Measurements from ENCODE around the gene CRHR2. TPM values are rescaled to one million over a fixed set of nuclear protein-coding genes. Genes with fewer than 3 reads are reported as not detected.
A peak's percentile ranks its signal among the peaks of the same experiment; 100 is the strongest.

Gene CRHR2
- polyA plus RNA-seq, 2 of the 4 experiments (the other 2 are of a cell fraction): not detected

DNA sequence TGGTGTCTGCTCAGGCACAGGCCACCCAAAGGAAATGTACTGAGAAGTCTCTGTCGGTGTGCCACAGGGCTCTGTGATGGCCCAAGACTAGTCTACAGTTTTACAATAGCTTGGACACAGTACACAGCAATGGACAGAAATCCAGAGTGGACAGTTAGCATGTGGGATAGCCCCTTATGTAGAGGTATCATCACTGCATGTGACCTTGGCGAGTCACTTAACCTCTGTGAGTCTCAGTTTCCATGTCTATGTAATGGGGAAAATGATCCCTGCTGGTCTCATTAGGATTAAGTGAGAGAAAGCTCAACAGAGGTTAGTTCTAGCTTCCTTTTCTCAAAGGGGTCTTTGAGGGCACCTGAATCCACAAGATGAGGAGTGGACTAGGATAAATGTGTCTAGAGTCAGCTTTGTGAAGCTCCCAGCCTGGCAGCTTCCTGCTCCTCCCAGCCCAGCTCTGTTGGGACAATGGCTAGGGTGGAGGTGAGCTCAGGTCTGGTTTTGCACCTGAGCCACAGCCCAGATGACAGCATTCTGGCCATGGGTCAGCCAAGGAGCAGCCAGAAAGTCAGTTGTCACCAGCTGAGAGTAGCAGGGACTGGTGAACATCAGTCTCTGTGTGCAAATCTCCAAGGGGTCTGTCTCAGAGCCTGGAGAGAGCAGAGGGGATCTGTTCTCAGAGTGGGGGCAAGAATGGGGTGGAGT lies 17.9 kb downstream of the CRHR2 start:
- Histone ChIP-seq H3K4me1 (no peaks in the 10 kb centered on the region), H3K27ac (no peak overlapping the region), H3K4me2 (no peak overlapping the region), H3K4me3 (no peak overlapping the region), H3K9me3 (no peaks in the 10 kb centered on the region)
- WGBS (ENCODE audit: missing lambda C conversion rate): 13% methylated on average over 2 of the region's 2 CpGs
- FAIRE-seq (no peak), ATAC-seq (no peak; a peak in 1 of 6 replicates), DNase-seq (ENCODE audit: low read depth in 1 of 2, low spot score in 1 of 2) (no peak)
- POLR2A ChIA-PET: no interaction called here
- TF ChIP-seq RFX5 (IDR thresholded peaks at IDR 0.05) (no peak), GATA3 (IDR thresholded peaks at IDR 0.05; ENCODE audit: borderline replicate concordance) (no peak), CBX2 (IDR thresholded peaks at IDR 0.05; ENCODE audit: borderline replicate concordance, low read depth) (no peak), JUNB (IDR thresholded peaks at IDR 0.05) (no peak), CEBPB (IDR thresholded peaks at IDR 0.05) (no peak), FOXS1 (CRISPR knock-in tag; IDR thresholded peaks at IDR 0.05) (no peak), ZFP36 (IDR thresholded peaks at IDR 0.05; ENCODE audit: borderline replicate concordance, partially characterized antibody) (no peak), MYC (IDR thresholded peaks at IDR 0.05; ENCODE audit: borderline replicate concordance, low read length) (no peak)
- TF ChIP-seq, protein P1, sequence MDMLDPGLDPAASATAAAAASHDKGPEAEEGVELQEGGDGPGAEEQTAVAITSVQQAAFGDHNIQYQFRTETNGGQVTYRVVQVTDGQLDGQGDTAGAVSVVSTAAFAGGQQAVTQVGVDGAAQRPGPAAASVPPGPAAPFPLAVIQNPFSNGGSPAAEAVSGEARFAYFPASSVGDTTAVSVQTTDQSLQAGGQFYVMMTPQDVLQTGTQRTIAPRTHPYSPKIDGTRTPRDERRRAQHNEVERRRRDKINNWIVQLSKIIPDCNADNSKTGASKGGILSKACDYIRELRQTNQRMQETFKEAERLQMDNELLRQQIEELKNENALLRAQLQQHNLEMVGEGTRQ (IDR thresholded peaks at IDR 0.05): no peak
- TF ChIP-seq, protein P2, sequence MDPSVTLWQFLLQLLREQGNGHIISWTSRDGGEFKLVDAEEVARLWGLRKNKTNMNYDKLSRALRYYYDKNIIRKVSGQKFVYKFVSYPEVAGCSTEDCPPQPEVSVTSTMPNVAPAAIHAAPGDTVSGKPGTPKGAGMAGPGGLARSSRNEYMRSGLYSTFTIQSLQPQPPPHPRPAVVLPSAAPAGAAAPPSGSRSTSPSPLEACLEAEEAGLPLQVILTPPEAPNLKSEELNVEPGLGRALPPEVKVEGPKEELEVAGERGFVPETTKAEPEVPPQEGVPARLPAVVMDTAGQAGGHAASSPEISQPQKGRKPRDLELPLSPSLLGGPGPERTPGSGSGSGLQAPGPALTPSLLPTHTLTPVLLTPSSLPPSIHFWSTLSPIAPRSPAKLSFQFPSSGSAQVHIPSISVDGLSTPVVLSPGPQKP (IDR thresholded peaks at IDR 0.05; ENCODE audit: low read depth, low read length): no peak
- CTCF ChIA-PET: interaction anchor here (0.9 to 1.5 kb wide), 8 partner anchors 8 to 115 kb away, joined by 3 to 7 read pairs (median 4); no protein-coding TSS in a partner anchor

DNA sequence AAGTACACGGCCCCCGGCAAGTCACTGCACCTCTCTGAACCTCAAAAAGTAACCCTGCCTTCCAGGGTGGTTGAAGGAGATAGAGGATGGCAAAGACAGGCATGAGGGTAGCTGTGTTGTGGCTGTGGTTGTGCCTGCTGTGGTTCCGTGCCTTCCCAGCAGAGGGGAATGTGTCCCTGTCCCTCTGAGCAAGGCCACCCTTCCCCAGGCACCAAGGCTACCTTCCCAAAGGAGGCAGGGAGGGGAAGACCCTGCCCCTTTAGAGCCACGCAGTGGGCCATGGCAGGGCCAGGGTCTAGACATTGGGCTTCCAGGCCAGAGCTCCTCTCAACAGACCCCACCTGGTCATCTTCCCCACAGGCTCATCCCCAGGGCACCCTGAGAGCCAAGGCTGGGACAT lies 18.8 kb downstream of the CRHR2 start:
- TF ChIP-seq JUN (IDR thresholded peaks at IDR 0.05) (no peak), FOSB (CRISPR knock-in tag; IDR thresholded peaks at IDR 0.05) (no peak), ZSCAN20 (CRISPR knock-in tag; IDR thresholded peaks at IDR 0.05) (no peak), ZC3H11A (IDR thresholded peaks at IDR 0.05) (no peak), HOXA7 (CRISPR knock-in tag; IDR thresholded peaks at IDR 0.05) (no peak)
- TF ChIP-seq, protein P3, sequence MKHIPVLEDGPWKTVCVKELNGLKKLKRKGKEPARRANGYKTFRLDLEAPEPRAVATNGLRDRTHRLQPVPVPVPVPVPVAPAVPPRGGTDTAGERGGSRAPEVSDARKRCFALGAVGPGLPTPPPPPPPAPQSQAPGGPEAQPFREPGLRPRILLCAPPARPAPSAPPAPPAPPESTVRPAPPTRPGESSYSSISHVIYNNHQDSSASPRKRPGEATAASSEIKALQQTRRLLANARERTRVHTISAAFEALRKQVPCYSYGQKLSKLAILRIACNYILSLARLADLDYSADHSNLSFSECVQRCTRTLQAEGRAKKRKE (CRISPR knock-in tag; IDR thresholded peaks at IDR 0.05; ENCODE audit: low read depth): no peak
- no peaks in the 10 kb centered on the region for H3K9me3 ChIP-seq
- no peak overlapping the region for H3K4me2 ChIP-seq
- WGBS (ENCODE audit: missing lambda C conversion rate): 5% methylated on average over 4 of the region's 4 CpGs
- no peaks in the 10 kb centered on the region for H3K4me1 ChIP-seq
- ATAC-seq (peak in 1 of 2 experiments; percentile 34; a peak in 2 of 6 replicates), DNase-seq (ENCODE audit: low read depth in 1 of 2, low spot score in 1 of 2) (no peak), FAIRE-seq (no peak)
- ChIA-PET POLR2A (no interaction called here), CTCF (interaction anchor here (1.0 to 1.5 kb wide), 4 partner anchors 9 to 114 kb away, joined by 3 to 7 read pairs (median 4); no protein-coding TSS in a partner anchor)
- no peak overlapping the region for H3K27ac ChIP-seq
- no peak overlapping the region for H3K4me3 ChIP-seq

DNA sequence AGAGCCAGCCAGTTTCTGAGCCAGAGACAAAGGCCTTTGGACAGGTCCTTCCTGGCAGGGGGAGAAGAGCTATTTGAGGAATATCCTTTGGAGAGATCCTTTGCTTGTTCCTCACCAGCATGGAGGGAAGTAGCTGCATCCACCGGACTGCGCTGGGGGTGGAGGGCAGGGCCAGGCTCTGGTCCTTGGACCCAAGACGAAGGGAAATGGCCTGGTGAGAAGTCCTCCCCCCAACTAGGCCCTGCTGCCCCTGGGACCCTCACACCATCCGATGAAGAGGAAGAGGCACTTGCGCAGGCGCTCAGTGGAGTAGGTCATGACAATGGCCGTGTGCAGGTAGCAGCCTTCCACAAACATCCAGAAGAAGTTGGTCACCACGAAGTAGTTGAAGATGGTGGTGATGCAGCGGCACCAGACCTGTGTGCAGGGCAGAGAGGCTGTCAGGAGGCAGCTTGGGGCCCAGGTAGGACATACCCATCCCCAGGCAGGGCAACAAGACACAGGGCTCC lies 19.8 kb downstream of the CRHR2 start:
- WGBS (ENCODE audit: missing lambda C conversion rate): 47% methylated on average over 9 of the region's 9 CpGs
- ATAC-seq (no peak), FAIRE-seq (no peak), DNase-seq (ENCODE audit: low read depth in 1 of 2, low spot score in 1 of 2) (no peak)
- Histone ChIP-seq H3K9me3 (no peaks in the 10 kb centered on the region), H3K4me3 (no peak overlapping the region), H3K4me1 (no peaks in the 10 kb centered on the region), H3K4me2 (no peak overlapping the region), H3K27ac (no peak overlapping the region)
- no peak for TF ChIP-seq CBX8 (IDR thresholded peaks at IDR 0.05)
- TF ChIP-seq ZFP36 (IDR thresholded peaks at IDR 0.05; ENCODE audit: borderline replicate concordance, partially characterized antibody): no peak
- TF ChIP-seq FOXS1 (CRISPR knock-in tag; IDR thresholded peaks at IDR 0.05): no peak
- no peak for TF ChIP-seq HOXB5 (CRISPR knock-in tag; IDR thresholded peaks at IDR 0.05)
- no peak for TF ChIP-seq MYC (IDR thresholded peaks at IDR 0.05; ENCODE audit: borderline replicate concordance, low read length)
- no peak for TF ChIP-seq CHD4 (IDR thresholded peaks at IDR 0.05; ENCODE audit: borderline replicate concordance)
- no peak for TF ChIP-seq RCOR1 (IDR thresholded peaks at IDR 0.05; ENCODE audit: low read depth, low read length)
- no peak for TF ChIP-seq ESRRA (IDR thresholded peaks at IDR 0.05; ENCODE audit: borderline replicate concordance, low read length)
- TF ChIP-seq NPAS2 (CRISPR knock-in tag; IDR thresholded peaks at IDR 0.05; ENCODE audit: borderline replicate concordance): no peak
- no peak for TF ChIP-seq RAD21 (conservative IDR thresholded peaks at IDR 0.05 in 1 of 2, IDR thresholded peaks at IDR 0.05 in 1 of 2)
- no peak for TF ChIP-seq EP300 (IDR thresholded peaks at IDR 0.05)
- TF ChIP-seq ZSCAN20 (CRISPR knock-in tag; IDR thresholded peaks at IDR 0.05): no peak
- TF ChIP-seq JUNB (IDR thresholded peaks at IDR 0.05): no peak
- TF ChIP-seq NR3C1 (IDR thresholded peaks at IDR 0.05): no peak
- no peak for TF ChIP-seq JUN (IDR thresholded peaks at IDR 0.05)
- no peak for TF ChIP-seq ZC3H11A (IDR thresholded peaks at IDR 0.05)
- TF ChIP-seq GATA3 (IDR thresholded peaks at IDR 0.05; ENCODE audit: borderline replicate concordance): no peak
- no peak for TF ChIP-seq HOXB13 (CRISPR knock-in tag; IDR thresholded peaks at IDR 0.05; ENCODE audit: low read depth)
- CTCF ChIA-PET: interaction anchor here (1.4 kb wide), 1 partner anchor 79 kb away, joined by 4 read pairs; no protein-coding TSS in a partner anchor
- POLR2A ChIA-PET: no interaction called here

All from A549 (cell line).